ENCODE results near the gene FHDC1. TPM values are rescaled to one million over a fixed set of nuclear protein-coding genes. Genes with fewer than 3 reads are reported as not detected.

Gene FHDC1
- total and polyA plus RNA-seq, 9 donors, result 0.30 to 4.0 (median 0.91) TPM

DNA sequence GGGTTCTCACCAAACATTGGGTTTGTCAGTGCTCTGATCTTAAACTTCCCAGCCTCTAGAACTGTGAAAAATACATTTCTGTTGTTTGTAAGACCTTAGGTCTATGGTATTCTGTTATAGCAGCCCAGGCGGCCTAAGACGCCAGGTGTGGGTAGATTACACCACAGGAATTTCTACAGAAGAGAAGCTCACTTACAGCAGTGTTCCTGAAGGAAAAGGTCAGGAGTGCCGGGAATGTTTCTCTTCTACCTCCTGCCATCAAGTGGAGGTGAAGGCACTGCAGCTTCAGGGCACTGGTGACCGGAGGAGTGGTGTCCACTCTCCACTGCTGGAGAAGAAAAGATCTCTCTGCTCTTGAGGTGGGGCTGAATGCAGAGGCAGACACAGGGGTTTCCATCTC, 45.7 kb downstream of the FHDC1 start:
- no peaks in the 10 kb centered on the region for H3K4me1 ChIP-seq (ENCODE audit: insufficient read depth)
- no peaks in the 10 kb centered on the region for H3K9me3 ChIP-seq
- 86 to 92% (median 90%) methylated on average over 4 of the region's 4 CpGs for WGBS, 3 donors
- H3K36me3 ChIP-seq, result no peaks in the 10 kb centered on the region
- DNase-seq, result no peak
- no peaks in the 10 kb centered on the region for H3K27me3 ChIP-seq
- H3K4me3 ChIP-seq, result no peak overlapping the region
- no peak overlapping the region for H3K27ac ChIP-seq
- intact Hi-C loops (cut with DNase I), result no loop called here
- TF ChIP-seq, protein P1, sequence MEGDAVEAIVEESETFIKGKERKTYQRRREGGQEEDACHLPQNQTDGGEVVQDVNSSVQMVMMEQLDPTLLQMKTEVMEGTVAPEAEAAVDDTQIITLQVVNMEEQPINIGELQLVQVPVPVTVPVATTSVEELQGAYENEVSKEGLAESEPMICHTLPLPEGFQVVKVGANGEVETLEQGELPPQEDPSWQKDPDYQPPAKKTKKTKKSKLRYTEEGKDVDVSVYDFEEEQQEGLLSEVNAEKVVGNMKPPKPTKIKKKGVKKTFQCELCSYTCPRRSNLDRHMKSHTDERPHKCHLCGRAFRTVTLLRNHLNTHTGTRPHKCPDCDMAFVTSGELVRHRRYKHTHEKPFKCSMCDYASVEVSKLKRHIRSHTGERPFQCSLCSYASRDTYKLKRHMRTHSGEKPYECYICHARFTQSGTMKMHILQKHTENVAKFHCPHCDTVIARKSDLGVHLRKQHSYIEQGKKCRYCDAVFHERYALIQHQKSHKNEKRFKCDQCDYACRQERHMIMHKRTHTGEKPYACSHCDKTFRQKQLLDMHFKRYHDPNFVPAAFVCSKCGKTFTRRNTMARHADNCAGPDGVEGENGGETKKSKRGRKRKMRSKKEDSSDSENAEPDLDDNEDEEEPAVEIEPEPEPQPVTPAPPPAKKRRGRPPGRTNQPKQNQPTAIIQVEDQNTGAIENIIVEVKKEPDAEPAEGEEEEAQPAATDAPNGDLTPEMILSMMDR (IDR thresholded peaks at IDR 0.05), result no peak
- TF ChIP-seq POLR2A (IDR thresholded peaks at IDR 0.05) (no peak), EP300 (IDR thresholded peaks at IDR 0.05) (no peak)

GRCh38 chr4:152983221-152983620, 47.1 kb downstream of the FHDC1 start:
- TF ChIP-seq POLR2A (IDR thresholded peaks at IDR 0.05), result no peak
- intact Hi-C loops (cut with DNase I), result no loop called here
- no peak for DNase-seq
- no peak overlapping the region for H3K4me3 ChIP-seq
- no peaks in the 10 kb centered on the region for H3K4me1 ChIP-seq (ENCODE audit: insufficient read depth)
- no peaks in the 10 kb centered on the region for H3K27me3 ChIP-seq
- H3K36me3 ChIP-seq, result no peaks in the 10 kb centered on the region
- no peaks in the 10 kb centered on the region for H3K9me3 ChIP-seq
- no peak overlapping the region for H3K27ac ChIP-seq
- 38 to 41% (median 40%) methylated on average over 7 of the region's 7 CpGs for WGBS, 3 donors

- TF ChIP-seq POLR2A (IDR thresholded peaks at IDR 0.05) (no peak), EP300 (IDR thresholded peaks at IDR 0.05) (no peak)
- TF ChIP-seq, protein P1 (IDR thresholded peaks at IDR 0.05), result no peak
- intact Hi-C loops (cut with DNase I), result no loop called here
- 69 to 74% (median 71%) methylated on average over 6 of the region's 6 CpGs for WGBS, 3 donors
- Histone ChIP-seq H3K27me3 (no peaks in the 10 kb centered on the region), H3K27ac (no peak overlapping the region), H3K4me1 (ENCODE audit: insufficient read depth) (no peaks in the 10 kb centered on the region), H3K36me3 (no peaks in the 10 kb centered on the region), H3K4me3 (no peak overlapping the region), H3K9me3 (no peaks in the 10 kb centered on the region)
- DNase-seq, result no peak
Observed at GRCh38 chr4:152983774-152984411, 47.8 kb downstream of the FHDC1 start.

DNA sequence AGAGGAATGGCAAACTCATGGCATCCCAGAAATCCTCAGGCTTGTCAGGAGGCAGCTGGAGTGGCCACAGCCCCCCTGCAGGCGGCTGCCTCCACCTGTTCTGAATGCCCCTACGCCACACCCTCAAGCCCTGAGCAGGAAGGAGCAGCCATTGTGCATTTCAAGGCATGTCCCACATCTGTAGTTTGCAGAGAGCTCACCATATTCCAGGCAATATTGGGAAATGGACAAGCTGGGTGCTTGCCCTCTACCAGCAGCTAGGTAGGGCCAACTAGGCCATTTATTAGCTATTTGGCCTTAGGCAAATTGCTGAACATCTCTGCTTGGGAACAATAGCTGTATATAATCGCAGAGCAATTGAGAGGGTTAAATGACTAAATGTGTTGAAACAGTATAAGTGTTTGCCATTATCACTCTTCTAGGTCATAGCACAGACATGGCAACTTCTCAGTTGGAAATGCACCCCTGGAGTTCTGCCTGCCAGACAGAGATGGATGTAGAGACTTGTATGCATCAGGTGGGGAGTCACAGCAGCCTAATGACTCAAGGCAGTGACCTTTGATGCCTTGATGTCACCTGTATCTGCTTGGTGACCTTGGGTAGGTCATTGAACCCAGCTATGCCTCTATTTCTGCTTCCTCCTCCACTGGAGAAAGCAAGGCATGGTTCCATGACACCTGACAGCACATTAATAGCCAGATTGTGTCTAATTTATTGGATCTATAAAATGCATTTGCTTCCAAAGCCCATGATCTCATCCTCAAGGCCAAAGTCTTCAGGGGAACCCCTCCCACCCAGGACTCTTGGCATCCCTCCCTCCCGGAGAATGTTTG, 52.8 kb downstream of the FHDC1 start:
- TF ChIP-seq, protein P1 (IDR thresholded peaks at IDR 0.05), result no peak
- TF ChIP-seq POLR2A (IDR thresholded peaks at IDR 0.05), result no peak
- no peak for TF ChIP-seq EP300 (IDR thresholded peaks at IDR 0.05)
- no peaks in the 10 kb centered on the region for H3K4me1 ChIP-seq (ENCODE audit: insufficient read depth)
- H3K36me3 ChIP-seq, result no peaks in the 10 kb centered on the region
- H3K4me3 ChIP-seq, result no peak overlapping the region
- intact Hi-C loops (cut with DNase I), result no loop called here
- no peak for DNase-seq
- H3K9me3 ChIP-seq, result no peaks in the 10 kb centered on the region
- no peak overlapping the region for H3K27ac ChIP-seq
- no peaks in the 10 kb centered on the region for H3K27me3 ChIP-seq
- 87 to 89% (median 87%) methylated on average over 4 of the region's 4 CpGs for WGBS, 3 donors

GRCh38 chr4:152989554-152989970, 53.4 kb downstream of the FHDC1 start:
- Histone ChIP-seq H3K9me3 (no peaks in the 10 kb centered on the region), H3K27me3 (no peaks in the 10 kb centered on the region), H3K4me1 (ENCODE audit: insufficient read depth) (no peaks in the 10 kb centered on the region), H3K27ac (no peak overlapping the region), H3K4me3 (no peak overlapping the region), H3K36me3 (no peaks in the 10 kb centered on the region)
- intact Hi-C loops (cut with DNase I), result no loop called here
- no peak for TF ChIP-seq EP300 (IDR thresholded peaks at IDR 0.05)
- TF ChIP-seq, protein P1 (IDR thresholded peaks at IDR 0.05), result no peak
- WGBS, 3 donors, result 35 to 92% (median 83%) methylated on average over 3 of the region's 3 CpGs
- DNase-seq, result no peak
